HEK293 (cell line): Measurements from ENCODE around the gene ST6GAL1.

Source experiments
- CTCF ChIP-seq: fragments of 450-650 bp; formaldehyde crosslinking; IDR thresholded peaks from 2 replicates; pipeline ENCODE4 v1.5.1; 2016; ENCODE audit warnings: missing biosample characterization, missing genetic modification characterization
- OSR2 ChIP-seq: fragments of 450-650 bp; formaldehyde crosslinking; IDR thresholded peaks from 2 replicates; pipeline ENCODE4 v1.5.1; 2016; ENCODE audit warnings: missing biosample characterization, missing genetic modification characterization
- ZNF501 ChIP-seq: fragments of 450-650 bp; formaldehyde crosslinking; IDR thresholded peaks from 2 replicates; pipeline ENCODE4 v1.5.1; 2016; ENCODE audit warnings: missing biosample characterization, missing genetic modification characterization

DNA sequence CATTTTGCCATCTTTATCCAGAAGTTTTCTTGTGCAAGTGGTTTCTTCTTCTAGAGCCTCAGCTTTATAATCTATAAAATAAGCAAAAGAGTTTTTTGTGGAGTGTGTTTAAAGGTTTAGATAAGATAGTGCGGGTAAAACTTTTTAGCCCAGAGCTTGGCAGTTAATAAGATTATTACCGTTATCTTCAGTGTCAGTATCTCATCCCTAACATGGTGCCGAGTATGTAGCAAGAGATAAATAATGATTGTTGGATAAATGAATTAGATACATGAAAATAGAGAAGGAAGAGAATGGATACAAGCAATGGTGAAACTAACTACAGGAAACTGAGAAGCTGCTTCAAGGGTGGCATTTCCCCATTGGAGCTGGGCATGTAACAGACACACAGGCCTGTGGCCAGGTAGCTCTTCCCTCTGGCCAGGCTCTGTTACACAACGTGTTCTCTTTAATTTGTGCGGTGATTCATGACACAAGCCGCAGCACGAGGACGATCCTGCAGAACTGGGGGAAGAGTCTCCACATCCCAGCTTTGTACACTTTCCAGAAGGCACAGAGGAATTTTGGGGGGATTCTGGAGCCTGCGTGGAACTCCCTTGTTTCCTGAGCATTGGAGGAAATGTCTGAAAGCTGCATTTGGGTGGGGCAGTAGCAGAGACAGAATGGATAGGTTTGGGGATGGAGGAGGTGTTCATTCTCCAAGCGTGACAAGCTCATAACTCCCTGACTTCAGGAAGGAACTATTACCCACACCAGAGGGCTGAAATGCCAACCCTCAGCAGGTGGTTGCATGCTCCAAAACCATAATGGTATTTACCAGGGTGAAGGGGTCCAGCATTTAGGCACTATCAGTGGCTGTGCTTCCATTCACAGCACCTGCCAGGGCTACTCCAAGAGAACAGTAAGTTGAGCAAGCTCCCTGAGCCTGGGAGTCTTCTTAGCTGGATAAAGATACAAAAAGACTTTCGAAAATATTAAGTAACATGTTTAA is 14.2 kb upstream of the ST6GAL1 start:
- TF ChIP-seq OSR2 (tag by site-specific recombination) (no peak), CTCF (tag by site-specific recombination) (no peak), ZNF501 (tag by site-specific recombination) (no peak)
